Activated B cell treated with CpG ODN at 0.5 μM for 24 hours (primary cell): ENCODE results near the gene SERPINA3. TPM values are rescaled to one million over a fixed set of nuclear protein-coding genes. Genes with fewer than 3 reads are reported as not detected.

Experiments used
- ATAC-seq: fragments of 200-7000 bp; cut with Tn5 transposase; one replicate; pipeline ENCODE4 v1.10.0; 2021; ENCODE audit warnings: low read depth, mild to moderate bottlenecking, moderate library complexity
- CTCF ChIA-PET: fragments of 350-600 bp; sonication (Branson Sonifier 250); formaldehyde crosslinking; loops from one replicate; lab custom pipeline; 2021; ENCODE audit warnings: antibody characterized with exemption; lab: Charles Lee
- POLR2A ChIA-PET: fragments of 350-600 bp; sonication (Branson Sonifier 250); formaldehyde crosslinking; loops from one replicate; lab custom pipeline; 2021; ENCODE audit warnings: antibody characterized with exemption; lab: Charles Lee
- DNase-seq: peaks from one replicate; pipeline ENCODE4 v3.0.0; 2022
- H3K27ac Mint-ChIP-seq: one replicate; pipeline ENCODE4 v1.8.0; 2020; ENCODE audit warnings: mixed read lengths
- H3K27me3 Mint-ChIP-seq: one replicate; pipeline ENCODE4 v1.8.0; 2021; ENCODE audit warnings: mixed read lengths
- H3K36me3 Mint-ChIP-seq: one replicate; pipeline ENCODE4 v1.8.0; 2021; ENCODE audit warnings: low read depth, mixed read lengths
- H3K4me1 Mint-ChIP-seq: one replicate; pipeline ENCODE4 v1.8.0; 2021; ENCODE audit warnings: mixed read lengths
- H3K4me3 Mint-ChIP-seq: one replicate; pipeline ENCODE4 v1.8.0; 2020; ENCODE audit warnings: mild to moderate bottlenecking, mixed read lengths
- H3K9me3 Mint-ChIP-seq: one replicate; pipeline ENCODE4 v1.8.0; 2020; ENCODE audit warnings: mixed read lengths
- CTCF ChIP-seq: fragments of 200-600 bp; IDR thresholded peaks from one replicate; pipeline ENCODE4 v1.8.0; 2022; ENCODE audit warnings: antibody characterized with exemption, mild to moderate bottlenecking
- intact Hi-C: fragments of 100-400 bp; cut with micrococcal nuclease; formaldehyde crosslinking; loops from one replicate; pipeline ENCODE4 v1.15.1; 2024
- total RNA-seq: library from RNA; stranded (reverse); gene quantifications from 2 replicates; pipeline ENCODE4 v1.2.3, GENCODE V29; 2022

Gene SERPINA3
- total RNA-seq, 1 donor from 2014 or later: not detected

GRCh38 chr14:94621358-94622134, 9.4 kb downstream of the SERPINA3 start:
- POLR2A ChIA-PET: no interaction called here
- CTCF ChIA-PET: no interaction called here
- H3K36me3 Mint-ChIP-seq: no peaks in the 10 kb centered on the region
- TF ChIP-seq CTCF: no peak
- H3K4me3 Mint-ChIP-seq: no peak overlapping the region
- H3K4me1 Mint-ChIP-seq: no peaks in the 10 kb centered on the region
- DNase-seq (no peak), ATAC-seq (no peak)
- peaks cover 8% of the 10 kb centered on the region for H3K27me3 Mint-ChIP-seq
- peaks cover 6% of the 10 kb centered on the region for H3K9me3 Mint-ChIP-seq
- H3K27ac Mint-ChIP-seq: no peak overlapping the region
- intact Hi-C loops: no loop called here

DNA sequence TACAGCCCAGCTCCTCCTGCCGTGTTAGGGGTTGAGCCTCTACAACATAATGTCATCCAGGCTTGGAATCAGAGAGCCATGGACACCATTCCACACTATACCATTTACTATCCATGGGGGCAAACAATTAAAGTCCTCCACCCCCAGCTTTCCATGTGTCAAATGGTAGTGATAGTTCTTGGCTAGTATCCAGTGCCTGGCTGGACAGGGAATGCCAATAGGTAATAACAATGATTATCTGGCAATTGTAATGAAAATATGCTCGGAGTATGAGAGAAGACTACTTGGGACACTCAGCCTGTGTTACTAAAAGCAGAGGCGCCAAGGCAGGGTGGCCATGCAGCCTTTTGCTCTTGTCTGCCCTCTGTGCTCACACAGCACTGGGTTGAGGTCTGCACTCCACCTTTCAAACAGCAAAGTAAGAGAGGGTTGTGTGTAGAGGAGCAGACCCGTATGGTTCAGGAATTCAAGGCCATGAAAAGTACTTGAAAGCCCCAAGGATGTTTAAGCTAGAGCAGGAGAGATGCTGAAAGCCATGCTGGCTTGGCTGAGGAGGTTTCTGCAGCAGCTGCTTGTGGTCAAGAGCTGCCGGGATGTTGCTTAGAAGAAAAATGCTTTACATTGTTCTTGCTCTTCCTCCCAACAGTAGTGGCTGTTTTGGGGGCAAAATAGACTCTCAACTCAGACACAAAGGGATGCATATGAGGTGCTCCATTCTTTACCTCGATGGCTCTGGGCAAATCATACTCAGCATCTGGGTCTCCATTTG, 10.6 kb downstream of the SERPINA3 start:
- intact Hi-C loops: no loop called here
- ChIA-PET POLR2A (no interaction called here), CTCF (no interaction called here)
- Mint-ChIP-seq H3K36me3 (no peaks in the 10 kb centered on the region), H3K9me3 (peaks cover 6% of the 10 kb centered on the region), H3K27me3 (peaks cover 8% of the 10 kb centered on the region), H3K27ac (no peak overlapping the region), H3K4me3 (no peak overlapping the region), H3K4me1 (no peaks in the 10 kb centered on the region)
- DNase-seq (no peak), ATAC-seq (no peak)
- TF ChIP-seq CTCF: no peak

GRCh38 chr14:94623422-94623809, 11.2 kb downstream of the SERPINA3 start:
- Mint-ChIP-seq H3K4me3 (no peak overlapping the region), H3K4me1 (no peaks in the 10 kb centered on the region), H3K9me3 (peaks cover 6% of the 10 kb centered on the region), H3K36me3 (no peaks in the 10 kb centered on the region), H3K27me3 (peaks cover 8% of the 10 kb centered on the region), H3K27ac (no peak overlapping the region)
- TF ChIP-seq CTCF: no peak
- ATAC-seq (no peak), DNase-seq (no peak)
- intact Hi-C loops: no loop called here
- ChIA-PET POLR2A (no interaction called here), CTCF (no interaction called here)

DNA sequence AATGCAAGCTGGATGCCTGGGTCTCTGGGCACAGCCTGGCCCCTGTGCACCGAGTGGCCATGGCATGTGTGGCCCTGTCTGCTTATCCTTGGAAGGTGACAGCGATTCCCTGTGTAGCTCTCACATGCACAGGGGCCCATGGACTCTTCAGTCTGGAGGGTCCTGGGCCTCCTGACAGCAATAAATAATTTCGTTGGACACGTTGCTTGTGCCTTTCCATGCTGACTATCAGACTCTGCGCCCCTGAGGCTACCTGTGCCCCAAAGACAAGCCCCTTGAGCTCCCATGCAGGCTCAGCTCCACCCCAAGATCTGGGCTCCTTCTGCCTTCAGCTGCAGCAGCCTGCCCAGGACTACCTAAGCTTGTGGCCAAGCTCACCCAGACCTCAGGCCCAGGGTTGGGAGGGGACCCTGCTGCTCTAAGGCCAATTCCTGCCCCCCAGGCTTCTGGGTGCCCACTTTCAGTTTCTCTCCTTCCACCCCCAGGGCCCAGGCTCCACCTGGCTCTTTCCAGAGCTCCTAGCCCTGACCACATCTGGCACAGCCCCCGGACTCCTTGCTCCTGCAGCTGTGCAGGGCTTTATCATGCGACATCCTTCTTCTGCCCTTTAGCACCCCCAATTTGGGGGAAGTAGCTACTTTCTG, 11.8 kb downstream of the SERPINA3 start:
- peaks cover 8% of the 10 kb centered on the region for H3K27me3 Mint-ChIP-seq
- H3K4me3 Mint-ChIP-seq: no peak overlapping the region
- POLR2A ChIA-PET: no interaction called here
- H3K36me3 Mint-ChIP-seq: no peaks in the 10 kb centered on the region
- no peak for ATAC-seq
- TF ChIP-seq CTCF: no peak
- H3K9me3 Mint-ChIP-seq: peaks cover under 1% of the 10 kb centered on the region
- intact Hi-C loops: no loop called here
- no peak overlapping the region for H3K27ac Mint-ChIP-seq
- no peaks in the 10 kb centered on the region for H3K4me1 Mint-ChIP-seq
- DNase-seq: no peak
- CTCF ChIA-PET: no interaction called here
